K562 treated with DMSO at 1 percent for 48 hours (cell line): ENCODE measurements around the gene HOXC6. TPM values are rescaled to one million over a fixed set of nuclear protein-coding genes. Genes with fewer than 3 reads are reported as not detected.

Source experiments
- total RNA-seq: library from RNA; unstranded; fragments of 300-600 nt; gene quantifications from 2 replicates; pipeline ENCODE4 v1.2.3, GENCODE V29; 2022; ENCODE audit warnings: low replicate concordance; ENCODE audit errors: extremely low read depth

HOXC6 gene
- not detected in 2 replicates for total RNA-seq

DNA sequence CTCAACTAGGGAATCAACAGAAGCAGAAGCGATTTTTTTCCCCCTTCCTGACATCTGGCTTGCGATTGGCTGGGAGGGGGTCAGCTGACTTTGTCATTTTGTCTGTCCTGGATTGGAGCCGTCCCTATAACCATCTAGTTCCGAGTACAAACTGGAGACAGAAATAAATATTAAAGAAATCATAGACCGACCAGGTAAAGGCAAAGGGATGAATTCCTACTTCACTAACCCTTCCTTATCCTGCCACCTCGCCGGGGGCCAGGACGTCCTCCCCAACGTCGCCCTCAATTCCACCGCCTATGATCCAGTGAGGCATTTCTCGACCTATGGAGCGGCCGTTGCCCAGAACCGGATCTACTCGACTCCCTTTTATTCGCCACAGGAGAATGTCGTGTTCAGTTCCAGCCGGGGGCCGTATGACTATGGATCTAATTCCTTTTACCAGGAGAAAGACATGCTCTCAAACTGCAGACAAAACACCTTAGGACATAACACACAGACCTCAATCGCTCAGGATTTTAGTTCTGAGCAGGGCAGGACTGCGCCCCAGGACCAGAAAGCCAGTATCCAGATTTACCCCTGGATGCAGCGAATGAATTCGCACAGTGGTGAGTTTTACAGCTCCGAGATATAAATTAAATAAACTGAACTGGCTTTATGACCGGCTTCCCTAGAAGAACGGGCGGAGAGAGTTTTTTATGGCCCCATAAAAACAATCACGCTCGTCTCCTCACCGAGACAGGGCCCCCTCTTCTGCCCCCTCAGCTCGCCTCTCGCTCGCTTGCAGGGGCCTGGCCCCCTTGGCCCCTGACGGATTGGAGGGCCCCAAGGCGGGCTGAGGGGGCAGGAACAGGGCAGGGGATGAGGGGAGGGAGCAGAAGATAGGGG lies at the start of gene HOXC6:
Gene HOXC6 (plus strand): TSS at position 127 of the 888 bp plus-strand sequence. CDS start 82 bp downstream, at position 209.

DNA sequence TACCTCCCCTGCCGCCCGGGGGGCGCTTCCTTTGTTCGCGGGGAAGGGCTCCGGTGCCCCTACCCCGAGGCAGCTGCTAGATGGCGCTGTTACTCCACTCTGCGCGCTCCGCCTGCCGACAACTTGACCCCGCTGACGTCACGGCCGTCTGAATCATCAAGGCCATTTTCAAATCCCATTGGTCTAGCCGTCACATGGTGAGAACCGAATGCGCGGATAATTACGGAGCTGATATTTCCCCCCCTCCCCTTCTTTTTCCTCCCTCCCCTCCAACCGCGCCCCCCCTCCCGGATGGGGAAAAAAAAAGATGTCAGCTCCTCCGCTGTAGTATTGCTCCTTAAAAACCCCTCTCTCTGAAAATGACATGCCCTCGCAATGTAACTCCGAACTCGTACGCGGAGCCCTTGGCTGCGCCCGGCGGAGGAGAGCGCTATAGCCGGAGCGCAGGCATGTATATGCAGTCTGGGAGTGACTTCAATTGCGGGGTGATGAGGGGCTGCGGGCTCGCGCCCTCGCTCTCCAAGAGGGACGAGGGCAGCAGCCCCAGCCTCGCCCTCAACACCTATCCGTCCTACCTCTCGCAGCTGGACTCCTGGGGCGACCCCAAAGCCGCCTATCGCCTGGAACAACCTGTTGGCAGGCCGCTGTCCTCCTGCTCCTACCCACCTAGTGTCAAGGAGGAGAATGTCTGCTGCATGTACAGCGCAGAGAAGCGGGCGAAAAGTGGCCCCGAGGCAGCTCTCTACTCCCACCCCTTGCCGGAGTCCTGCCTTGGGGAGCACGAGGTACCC lies 43.1 kb upstream of the HOXC6 start, which contains the start of gene HOXC10:
Gene HOXC10 (plus strand): TSS at position 246 of the 791 bp plus-strand sequence. CDS start 114 bp downstream, at position 360.

DNA sequence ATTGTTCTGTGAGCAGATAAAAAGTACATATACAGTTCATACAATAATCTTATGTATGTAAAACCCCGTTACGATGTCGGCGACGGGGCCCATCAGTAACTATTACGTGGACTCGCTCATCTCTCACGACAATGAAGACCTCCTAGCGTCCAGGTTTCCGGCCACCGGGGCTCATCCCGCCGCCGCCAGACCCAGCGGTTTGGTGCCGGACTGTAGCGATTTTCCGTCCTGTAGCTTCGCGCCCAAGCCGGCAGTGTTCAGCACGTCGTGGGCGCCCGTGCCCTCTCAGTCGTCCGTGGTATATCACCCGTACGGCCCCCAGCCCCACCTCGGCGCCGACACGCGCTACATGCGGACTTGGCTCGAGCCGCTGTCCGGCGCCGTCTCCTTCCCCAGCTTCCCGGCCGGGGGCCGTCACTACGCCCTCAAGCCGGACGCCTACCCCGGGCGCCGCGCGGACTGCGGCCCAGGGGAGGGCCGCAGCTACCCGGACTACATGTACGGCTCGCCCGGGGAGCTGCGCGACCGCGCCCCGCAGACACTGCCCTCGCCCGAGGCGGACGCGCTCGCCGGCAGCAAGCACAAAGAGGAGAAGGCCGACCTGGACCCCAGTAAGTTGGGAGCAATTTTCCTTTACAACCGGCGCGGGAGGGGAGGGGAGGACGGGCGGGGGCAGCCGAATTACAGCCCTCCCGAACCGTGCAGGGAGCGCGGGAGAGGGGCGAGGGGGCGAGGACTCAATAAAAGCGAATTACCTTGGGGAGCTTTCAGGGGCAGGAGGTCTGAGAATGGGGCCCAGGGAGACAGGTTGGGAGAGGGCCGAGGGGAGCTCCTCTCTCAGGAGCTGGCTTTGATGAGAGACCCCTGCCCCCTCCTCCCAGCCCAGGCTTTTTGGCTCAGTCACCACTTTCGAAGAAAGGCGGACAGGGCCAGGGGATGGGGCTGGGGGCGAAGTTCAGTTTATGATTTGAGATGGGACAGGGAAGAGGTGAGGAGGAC lies 27.8 kb upstream of the HOXC6 start, which contains the start of gene HOXC9:
Gene HOXC9 (plus strand): TSS at position 46 of the 999 bp plus-strand sequence. CDS start 28 bp downstream, at position 74.

DNA sequence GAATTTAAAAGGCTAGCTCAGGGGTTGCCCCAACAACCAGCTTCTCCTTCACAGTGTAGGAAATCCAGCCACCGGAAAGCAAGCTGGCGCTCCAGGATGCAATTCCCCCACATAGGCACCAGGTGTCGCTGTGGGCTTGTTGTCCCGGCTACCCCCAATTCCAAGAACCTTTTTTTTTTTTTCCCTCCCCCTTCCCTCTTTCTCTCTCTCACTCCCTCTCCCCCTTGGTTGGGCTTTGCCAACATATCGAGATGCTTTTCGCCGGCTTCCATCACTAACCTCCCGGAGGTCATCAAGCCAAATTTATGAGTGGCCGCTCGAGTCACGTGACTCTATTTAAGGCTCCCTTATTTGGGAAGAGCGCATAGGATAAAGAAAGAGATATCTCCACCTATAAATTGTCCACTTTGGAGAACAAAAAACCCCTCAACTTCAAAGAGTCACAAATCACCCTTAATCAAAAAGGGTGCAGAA lies 4.4 kb downstream of the HOXC6 start, which contains the start of gene HOXC5:
Gene HOXC5 (plus strand): TSS at position 424 of the 474 bp plus-strand sequence. CDS start 73 bp downstream, outside the sequence.

DNA sequence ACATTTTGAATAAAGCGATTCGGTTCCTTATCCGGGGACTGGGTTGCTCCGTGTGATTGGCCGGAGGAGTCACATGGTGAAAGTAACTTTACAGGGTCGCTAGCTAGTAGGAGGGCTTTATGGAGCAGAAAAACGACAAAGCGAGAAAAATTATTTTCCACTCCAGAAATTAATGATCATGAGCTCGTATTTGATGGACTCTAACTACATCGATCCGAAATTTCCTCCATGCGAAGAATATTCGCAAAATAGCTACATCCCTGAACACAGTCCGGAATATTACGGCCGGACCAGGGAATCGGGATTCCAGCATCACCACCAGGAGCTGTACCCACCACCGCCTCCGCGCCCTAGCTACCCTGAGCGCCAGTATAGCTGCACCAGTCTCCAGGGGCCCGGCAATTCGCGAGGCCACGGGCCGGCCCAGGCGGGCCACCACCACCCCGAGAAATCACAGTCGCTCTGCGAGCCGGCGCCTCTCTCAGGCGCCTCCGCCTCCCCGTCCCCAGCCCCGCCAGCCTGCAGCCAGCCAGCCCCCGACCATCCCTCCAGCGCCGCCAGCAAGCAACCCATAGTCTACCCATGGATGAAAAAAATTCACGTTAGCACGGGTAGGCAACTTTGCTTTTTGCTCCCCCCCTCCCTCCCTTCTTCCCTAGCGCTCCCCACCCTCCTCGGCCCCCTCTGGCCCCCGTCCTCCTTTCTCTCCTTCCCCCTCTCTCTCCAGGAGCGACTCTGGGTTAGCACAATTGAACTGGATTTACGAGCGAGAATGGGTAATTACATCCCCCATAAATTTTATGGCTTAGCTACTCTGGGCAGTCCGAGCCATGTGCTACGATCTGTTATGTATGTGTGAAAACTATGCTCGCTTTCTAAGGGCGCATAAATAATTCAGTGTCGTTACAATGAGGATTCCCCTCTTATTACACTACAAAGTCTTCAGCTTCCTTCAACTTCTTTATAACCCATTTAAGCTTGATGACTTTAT lies 25.8 kb downstream of the HOXC6 start, which contains the start of gene HOXC4:
Gene HOXC4 (plus strand): TSS at position 85 of the 991 bp plus-strand sequence. CDS start 88 bp downstream, at position 173.

Other genes with a start within 250 kb of the HOXC6 start
- gene HOXC13, start 89.6 kb upstream of the HOXC6 start, total RNA-seq: not detected in 2 replicates
- gene HOXC12, start 73.5 kb upstream of the HOXC6 start, total RNA-seq: not detected in 2 replicates
- not detected in 2 replicates for gene HOXC11, start 55.3 kb upstream of the HOXC6 start, total RNA-seq
- gene HOTAIR, start 53.5 kb upstream of the HOXC6 start, total RNA-seq: not detected in 2 replicates
- not detected in 2 replicates for gene HOXC10, start 43.3 kb upstream of the HOXC6 start, total RNA-seq
- not detected in 2 replicates for gene HOXC9, start 28.3 kb upstream of the HOXC6 start, total RNA-seq
- gene HOXC8, start 19.5 kb upstream of the HOXC6 start, total RNA-seq: not detected in 2 replicates
- gene HOXC5, start 4.6 kb downstream of the HOXC6 start, total RNA-seq: not detected in 2 replicates
- gene HOXC4, start 25.4 kb downstream of the HOXC6 start, total RNA-seq: not detected in 2 replicates
- gene SMUG1, start 160.5 kb downstream of the HOXC6 start, total RNA-seq: not detected in 2 replicates